Activated CD4-positive, alpha-beta T cell treated with anti-CD3 and anti-CD28 coated beads, Interleukin-2, Interleukin-6, amounts not matched to agents 100 ng/mL and 50 ng/mL, durations not matched to agents 16 hours and 8 hours (primary cell): ENCODE measurements around the gene VENTX.

ENCODE experiments used
- DNase-seq: peaks from one replicate; pipeline ENCODE4 v3.0.0-alpha.2; 2020

VENTX gene

GRCh38 chr10:133202778-133203651 lies 34.6 kb upstream of the VENTX start:
- DNase-seq: no peak

GRCh38 chr10:133203652-133204195 lies 33.9 kb upstream of the VENTX start:
- no peak for DNase-seq

- no peak for DNase-seq
Observed at GRCh38 chr10:133204226-133205015, 33.2 kb upstream of the VENTX start.

- no peak for DNase-seq
Observed at GRCh38 chr10:133205146-133205545, 32.5 kb upstream of the VENTX start.

- no peak for DNase-seq
Observed at GRCh38 chr10:133206356-133207040, 31.2 kb upstream of the VENTX start.

- DNase-seq: no peak
Observed at GRCh38 chr10:133207041-133207600, 30.5 kb upstream of the VENTX start.

DNA sequence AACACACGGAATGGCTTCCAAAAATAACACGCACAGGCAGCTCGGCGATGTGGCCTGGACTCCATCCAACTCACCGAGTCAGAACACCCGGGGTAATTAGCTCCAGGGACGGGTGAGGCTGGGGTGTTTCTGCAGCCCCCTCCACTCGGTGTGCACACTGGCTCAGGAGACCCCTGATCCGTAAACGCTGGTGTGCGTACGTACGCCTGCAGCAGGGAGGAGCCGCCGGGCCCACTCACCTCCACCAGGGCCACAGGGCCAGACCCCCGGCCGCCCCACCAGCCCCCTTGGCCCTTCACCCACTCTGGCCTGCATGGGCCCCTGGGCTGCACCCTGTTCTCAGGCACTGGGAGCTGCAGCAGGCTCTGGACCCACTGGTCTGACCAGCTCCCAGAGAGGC lies 30.0 kb upstream of the VENTX start:
- no peak for DNase-seq

- DNase-seq: no peak
Observed at GRCh38 chr10:133208466-133208865, 29.2 kb upstream of the VENTX start.

- DNase-seq: no peak
Observed at GRCh38 chr10:133209117-133209516, 28.5 kb upstream of the VENTX start.

DNA sequence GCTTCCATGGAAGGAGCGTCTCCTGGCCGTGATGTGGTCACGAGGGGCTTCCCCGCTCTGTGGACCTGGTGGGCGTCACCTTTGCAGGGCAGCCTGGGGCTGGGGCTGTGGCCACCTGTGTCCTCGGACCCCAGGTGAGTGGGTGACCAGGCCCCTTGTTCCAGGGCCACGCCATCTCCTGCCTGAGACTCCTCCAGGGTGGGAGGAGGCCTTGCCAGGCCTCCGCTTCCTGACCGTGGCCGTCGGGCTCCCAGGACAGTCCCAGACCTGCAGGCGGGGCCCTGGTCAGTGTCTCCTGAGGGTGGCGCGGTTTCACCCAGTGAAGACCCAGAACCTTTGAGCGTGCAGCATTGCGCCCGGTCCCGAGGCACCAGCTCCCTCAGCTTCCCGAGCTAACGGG lies 28.0 kb upstream of the VENTX start:
- no peak for DNase-seq

DNA sequence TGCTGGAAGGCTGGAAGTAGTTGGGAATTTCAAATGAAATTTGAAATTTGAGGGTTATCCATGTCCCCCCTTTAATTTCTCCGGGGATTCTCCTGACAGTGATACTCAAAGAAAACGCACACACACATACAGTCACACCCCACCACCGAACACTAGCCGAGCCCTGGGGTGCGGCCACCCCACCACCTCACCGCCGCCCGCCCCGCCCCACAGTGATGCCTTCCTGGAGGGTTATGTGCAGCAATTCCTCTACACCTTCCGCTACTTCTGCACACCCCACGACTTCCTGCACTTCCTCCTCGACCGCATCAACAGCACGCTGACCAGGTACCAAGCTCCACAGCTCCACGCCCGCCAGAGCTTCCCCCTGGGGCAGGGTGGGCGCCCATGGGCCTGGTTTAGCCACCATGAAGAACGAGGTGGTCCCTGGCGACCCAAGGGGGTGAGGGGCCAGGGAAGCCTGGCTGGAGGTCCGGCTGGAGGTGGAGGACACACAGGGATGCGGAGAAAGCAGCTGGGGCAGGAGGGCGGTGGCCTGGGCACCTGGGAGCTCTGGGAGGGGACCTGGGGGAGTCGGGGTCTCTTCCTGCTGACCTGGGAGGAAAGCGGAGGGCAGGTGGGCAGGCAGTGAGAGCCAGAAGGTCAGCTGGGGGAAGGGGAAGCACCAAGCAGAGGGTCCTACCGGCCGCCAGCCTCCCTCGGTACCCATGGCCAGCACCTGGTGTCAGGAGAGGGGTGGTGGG lies 27.1 kb upstream of the VENTX start:
- no peak for DNase-seq

DNA sequence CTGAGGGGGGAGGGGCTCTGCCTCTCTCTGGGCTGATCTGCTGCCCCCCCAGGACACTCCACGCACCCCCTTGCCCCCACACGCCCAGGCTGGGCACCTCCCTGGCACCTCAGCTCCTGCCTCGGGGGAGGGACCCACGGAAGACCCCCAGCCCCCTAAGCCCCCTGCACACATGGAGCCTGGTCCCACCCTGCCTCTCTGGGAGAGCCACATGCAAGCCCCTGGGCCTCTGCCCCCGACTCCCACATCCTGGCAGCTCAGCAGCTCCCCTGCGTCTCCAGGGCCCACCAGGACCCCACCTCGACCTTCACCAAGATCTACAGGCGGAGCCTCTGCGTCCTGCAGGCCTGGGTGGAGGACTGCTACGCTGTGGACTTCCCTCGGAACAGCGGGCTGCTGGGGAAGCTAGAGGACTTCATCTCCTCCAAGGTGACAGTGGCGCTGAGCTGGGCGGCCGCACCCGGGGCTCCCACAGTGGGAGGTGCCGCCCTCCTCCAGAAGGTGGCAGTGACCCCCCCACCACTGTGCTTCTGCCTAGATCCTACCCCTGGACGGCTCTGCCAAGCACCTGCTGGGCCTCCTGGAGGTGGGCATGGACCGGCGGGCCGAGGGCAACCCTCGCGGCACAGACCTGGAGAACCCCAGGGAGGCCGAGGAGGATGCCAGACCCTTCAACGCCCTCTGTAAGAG lies 26.4 kb upstream of the VENTX start:
- DNase-seq: no peak

DNA sequence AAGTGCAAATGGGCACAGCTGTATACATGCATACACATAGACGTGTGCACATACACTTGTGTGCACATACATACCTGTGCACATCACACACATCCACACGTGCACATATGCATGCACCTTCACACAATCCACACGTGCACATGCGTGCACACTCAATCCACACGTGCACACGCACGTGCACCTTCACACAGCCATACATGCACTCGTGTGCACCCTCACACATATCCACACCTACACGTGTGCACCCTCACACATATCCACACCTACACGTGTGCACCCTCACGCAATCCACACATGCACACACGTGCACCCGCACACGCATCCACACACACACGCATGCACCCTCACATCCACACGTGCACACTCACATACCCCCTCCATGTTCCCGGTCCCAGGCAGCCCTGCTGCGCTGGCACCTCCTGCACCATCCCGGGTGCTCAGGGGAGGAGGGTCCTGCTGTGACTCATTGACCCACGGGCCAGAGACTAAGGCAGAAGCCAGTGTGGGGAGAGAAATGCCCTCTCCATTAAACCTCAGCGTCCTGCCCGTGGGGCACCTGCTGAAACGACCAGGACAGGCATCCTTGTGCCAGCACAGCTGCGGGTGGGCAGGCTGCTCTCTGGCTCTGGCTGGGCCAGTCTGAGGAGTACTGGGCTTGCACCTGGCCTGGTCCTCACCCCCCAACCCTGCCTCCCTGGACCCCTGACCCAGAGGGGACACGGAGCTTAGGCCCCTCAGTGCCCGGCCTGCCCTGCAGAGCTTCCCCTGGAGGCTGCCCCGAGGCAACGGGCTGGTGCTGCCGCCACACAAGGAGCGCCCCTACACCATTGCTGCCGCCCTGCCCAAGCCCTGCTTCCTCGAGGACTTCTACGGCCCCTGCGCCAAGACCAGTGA lies 25.4 kb upstream of the VENTX start:
- DNase-seq: no peak

DNA sequence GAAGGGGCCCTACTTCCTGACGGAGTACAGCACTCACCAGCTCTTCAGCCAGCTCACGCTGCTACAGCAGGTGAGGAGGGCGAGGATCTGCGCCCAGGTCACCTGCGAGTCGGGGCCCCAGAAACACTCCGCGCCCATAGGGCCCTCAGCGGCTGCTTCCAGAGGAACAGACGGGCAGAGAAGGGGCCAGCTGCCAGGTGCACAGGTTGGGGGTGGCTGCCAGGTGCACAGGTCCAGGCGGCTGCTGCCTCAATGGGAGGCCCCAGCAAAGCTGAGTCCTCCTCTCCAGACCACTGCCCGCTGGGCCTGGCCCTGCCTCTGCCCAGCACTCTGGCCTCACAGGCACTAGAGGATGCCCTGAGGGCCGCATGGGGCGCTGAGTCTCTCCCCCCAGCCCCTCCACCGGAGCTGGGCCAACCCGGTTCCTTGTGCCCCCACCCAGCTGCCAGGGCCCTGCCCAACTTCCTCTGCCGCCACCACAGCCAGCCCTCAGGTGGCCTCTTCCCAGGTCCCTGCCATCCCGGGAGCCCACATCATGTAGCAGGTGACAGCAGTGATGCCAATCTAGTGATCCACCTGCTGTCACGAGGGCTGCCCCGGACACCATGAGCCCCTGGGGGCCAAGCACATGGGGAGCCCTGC lies 24.7 kb upstream of the VENTX start:
- no peak for DNase-seq

DNA sequence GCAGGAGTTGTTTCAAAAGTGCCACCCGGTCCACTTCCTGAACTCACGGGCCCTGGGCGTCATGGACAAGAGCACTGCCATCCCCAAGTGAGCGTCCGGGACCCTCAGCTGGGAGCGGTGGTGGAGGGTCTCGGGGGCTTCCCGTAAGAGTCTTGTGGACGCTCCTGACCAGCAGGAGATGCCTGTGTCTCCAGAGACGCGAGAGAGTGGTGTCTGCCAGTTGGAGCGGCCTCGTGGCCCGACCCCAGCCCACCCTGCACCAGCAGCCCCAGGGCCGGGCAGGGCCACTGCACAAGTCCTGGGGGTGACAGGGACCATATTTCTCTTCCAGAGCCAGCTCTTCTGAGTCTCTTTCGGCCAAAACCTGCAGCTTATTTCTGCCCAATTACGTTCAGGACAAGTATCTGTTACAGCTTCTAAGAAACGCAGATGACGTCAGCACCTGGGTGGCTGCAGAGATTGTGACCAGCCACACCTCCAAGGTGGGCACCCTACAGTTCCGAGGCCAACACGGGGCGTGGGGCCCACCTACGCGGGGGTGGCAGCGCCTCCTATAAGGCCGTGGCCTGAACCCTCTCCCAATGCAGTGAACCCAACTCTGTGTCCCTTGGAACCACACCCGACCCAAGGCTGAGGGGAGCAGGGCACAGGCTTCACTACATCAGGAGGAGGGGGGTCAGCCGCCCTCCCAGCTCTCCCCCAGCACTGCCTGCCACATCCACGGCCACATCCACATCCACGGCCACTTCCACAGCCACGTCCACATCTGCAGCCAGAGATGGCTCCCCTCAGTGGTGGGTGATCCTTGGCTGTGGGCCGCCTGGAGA lies 23.8 kb upstream of the VENTX start:
- no peak for DNase-seq

DNA sequence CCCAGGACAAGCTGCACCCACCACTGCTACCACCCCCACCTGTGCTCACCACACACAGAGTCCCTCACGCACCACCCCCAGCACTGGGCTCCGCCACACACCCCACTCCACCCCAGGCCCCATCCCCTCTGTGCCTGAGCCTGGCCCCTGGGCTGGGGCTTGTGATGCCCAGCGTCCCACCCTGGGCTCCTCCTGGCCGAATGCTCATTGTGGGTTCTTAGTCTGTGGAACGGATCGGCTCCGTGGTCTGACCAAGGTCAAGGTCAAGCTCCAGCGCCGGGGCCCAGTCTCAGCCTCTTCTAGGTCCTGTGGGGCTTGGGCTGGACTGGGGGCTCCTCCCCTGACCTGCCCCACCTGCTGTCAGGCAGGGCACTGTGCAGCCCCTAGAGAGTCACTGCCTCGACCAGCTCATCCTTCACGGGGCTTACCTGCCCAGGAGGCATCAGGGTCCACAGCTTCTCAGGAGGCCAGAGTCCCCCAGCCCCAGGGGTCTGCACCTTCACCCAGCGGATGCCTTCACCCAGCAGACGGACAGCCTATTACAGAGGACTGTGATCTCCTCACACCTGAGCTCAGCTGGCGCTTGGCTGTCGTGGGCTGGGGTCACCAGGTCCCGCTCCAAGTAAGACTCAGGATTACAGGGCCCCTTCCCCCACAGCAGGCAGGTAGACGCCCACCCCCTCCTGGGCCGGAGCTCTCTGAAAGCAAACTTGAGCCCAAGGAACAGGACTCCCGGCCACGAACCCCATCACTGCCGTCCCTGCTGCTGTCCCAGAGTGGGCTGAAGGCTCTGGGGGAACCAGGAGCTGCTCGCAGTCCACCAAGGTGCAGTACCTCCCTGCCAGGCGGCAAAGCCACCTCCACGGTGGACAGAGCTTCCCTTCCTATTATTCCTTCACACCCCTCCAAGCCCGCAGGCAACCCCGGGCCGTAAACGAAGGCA lies 22.9 kb upstream of the VENTX start:
- no peak for DNase-seq

DNA sequence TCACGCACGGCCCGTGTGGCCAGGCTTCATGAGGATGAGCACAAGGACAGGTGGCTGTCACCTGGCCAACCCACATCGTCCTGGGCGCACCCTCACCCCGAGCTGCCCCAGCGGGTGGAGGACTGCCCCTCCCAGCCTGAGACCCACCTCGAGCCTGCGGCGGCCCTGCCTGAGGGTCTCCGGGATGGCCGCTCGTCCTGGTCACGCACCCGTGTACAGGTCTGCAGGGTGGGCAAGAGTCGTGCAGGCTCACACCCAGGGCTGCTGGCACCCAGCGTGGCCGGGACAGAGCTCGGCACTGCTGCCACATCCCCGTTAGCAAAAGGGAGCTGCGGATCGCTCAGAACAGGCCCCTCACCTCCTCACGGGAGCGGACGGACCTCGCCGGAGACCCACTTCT lies 22.1 kb upstream of the VENTX start:
- no peak for DNase-seq

- DNase-seq: no peak
Observed at GRCh38 chr10:133216776-133217175, 20.9 kb upstream of the VENTX start.
